SW 1271 (cell line): ENCODE results near the gene ZNF483.
"Not testable (repeated sequence)": the region's sequence is repeated elsewhere in the genome, so short reads cannot be mapped to it uniquely, and the experiment has no call there.

Source experiments
- DNase-seq, 2 experiments: peaks; one replicate each; lab custom pipeline; 2025; lab: John Stamatoyannopoulos, UW

Gene ZNF483

DNA sequence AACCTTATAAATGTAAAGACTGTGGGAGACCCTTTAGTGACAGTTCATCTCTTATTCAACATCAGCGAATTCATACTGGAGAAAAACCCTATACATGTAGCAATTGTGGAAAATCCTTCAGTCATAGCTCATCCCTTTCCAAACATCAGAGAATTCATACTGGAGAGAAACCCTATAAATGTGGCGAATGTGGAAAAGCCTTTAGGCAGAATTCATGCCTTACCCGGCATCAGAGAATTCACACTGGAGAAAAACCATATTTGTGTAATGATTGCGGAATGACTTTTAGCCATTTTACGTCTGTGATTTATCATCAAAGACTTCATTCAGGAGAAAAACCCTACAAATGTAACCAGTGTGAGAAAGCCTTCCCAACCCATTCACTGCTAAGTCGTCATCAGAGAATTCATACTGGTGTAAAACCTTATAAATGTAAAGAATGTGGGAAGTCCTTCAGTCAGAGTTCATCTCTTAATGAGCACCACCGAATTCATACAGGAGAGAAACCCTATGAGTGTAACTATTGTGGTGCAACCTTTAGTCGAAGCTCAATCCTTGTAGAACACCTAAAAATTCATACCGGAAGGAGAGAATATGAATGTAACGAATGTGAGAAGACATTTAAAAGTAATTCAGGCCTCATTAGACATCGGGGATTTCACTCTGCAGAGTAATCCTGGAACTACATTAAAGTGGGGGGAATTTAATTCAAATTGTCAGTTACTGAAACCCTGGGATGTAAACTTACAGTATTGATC, 17.7 kb downstream of the ZNF483 start:
- DNase-seq, result no peak

- no peak for DNase-seq
Observed at GRCh38 chr9:111548623-111549022, 23.6 kb downstream of the ZNF483 start.

DNA sequence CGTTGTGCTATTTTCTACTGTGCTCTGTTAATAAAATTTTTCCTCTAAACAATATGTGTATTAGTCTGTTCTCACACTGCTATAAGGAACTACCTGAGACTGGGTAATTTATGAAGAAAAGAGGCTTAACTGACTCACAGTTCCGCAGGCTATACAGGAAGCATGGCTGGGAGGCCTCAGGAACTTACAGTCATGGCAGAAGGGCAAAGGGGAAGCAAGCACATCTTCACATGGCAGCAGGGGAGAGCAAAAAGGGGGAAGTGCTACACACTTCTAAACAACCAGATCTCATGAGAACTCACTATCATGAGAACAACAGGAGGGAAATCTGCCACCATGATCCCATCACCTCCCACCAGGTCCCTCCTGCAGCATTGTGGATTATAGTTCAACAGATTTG, 30.4 kb downstream of the ZNF483 start:
- DNase-seq, result not testable (repeated sequence)

DNA sequence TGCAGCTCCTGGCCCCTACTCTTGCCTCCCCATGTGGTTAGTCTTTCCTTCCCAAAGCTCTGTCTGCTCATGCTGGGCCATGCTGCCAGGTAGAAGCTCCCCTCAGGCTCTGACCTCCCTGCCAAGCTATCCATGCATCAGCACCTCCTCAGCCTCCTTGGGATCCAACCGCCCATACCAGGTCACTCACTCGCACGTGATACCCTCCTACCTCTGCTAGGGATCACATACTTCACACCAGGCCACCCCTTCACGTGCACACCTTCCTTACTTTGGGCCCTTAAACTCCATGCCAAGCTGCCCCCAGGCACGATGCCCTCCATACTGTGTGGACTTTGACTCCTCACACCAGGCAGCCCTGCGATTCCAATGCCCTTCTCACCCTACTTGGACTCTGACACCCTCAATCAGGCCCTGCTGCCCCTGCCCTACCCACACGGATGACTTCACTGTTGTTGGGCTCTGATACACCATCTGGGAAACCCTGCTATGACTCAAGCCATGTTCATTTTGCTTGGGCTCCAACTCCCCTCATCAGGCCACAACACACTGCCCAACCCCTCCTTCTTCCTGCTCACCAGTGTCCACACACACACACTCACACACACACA, 34.1 kb downstream of the ZNF483 start:
- no peak for DNase-seq

- DNase-seq, result no peak
Observed at GRCh38 chr9:111561165-111561719, 36.3 kb downstream of the ZNF483 start.

DNA sequence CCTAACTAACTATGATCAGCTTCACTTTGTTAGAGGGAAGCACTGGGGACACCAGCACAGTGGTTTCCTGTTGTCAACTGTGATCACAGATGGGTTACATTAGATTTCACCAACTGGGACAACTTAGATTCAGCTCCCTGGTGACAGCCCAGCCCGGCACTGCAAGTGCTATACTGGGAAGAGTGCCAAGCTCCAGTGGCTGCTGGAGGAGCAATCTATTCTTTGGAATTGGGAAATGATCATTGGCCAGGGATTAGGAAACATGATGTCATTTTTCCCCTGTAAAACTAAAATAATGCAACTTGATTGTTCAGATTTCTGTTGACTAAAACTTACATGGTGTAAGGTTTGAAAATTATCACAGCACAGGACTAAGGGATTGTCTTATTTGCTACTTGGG, 41.3 kb downstream of the ZNF483 start:
- no peak for DNase-seq

GRCh38 chr9:111568127-111568526, 43.1 kb downstream of the ZNF483 start:
- not testable (repeated sequence) for DNase-seq

DNA sequence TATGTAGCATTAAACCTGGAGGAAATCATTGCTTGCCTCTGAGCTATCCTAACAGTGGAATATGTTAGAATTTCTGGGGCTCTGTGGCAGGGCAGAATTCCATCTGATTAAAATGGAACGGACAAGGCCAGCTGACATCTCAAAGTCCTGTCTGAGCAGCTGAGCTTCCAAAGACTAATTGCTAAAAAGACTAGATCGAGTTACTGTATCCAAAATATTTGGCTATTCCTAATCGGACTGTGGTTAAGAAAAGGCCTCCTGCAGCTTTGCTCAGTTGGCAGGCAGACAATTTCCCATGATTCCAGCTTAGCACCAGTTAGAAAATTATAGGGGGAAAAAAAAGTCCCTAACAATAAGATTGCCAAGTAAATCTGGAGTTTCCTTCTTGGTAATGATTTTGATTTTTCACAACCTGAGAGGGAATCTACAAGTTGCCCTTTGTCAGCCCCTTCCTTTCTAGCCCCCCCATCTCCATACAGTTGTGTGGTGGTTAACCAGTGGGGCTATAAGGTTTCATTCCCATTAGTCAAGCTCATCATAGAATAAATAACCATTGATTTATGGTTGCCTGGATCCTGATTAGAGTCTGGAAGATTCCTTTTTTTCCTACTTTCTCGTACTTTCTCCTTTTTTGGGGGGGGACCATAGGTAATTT, 48.1 kb downstream of the ZNF483 start:
- no peak for DNase-seq

DNA sequence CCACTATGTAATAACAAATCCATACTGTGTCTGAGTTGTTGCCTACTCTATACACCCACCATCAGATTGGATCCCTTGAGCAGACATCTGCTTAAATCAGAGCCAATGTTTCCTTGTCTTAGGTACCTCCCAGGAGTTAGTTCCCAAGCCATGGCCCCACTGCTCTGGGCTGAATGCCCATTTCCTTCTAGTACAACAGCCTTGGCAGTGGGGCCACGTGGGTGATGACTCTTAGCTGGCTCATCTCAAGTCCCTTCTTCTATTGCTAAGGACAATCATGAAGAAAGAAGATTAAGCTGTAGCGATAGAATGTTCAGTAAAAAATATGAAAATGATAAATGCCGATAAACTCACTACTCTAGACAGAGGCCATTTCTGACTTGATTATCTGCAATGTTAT, 57.9 kb downstream of the ZNF483 start:
- DNase-seq, result no peak

DNA sequence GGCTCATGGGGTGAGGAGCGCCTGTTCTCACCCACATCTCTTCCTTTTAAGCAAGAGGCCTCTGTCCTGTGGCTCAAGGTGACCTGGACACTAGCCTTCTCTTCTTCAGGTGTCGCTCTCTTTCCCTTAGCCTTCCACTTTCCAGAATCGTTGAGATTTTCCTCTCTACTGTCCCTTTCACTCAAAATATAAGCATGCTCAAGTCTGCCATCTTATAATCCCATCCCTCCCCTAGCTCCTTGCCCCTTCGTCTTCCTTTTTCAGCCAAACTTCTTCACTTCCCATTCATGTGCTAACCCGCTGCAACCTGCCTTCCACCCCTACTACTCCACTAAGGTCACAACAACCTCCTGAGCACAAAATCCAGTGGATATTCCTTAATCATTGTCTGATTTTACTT, 61.4 kb downstream of the ZNF483 start:
- no peak for DNase-seq

- DNase-seq, result no peak
Observed at GRCh38 chr9:111588846-111589245, 63.9 kb downstream of the ZNF483 start.

- peak; percentile 37 to 78 for DNase-seq
Observed at GRCh38 chr9:111597852-111598732, 73.1 kb downstream of the ZNF483 start.

GRCh38 chr9:111598733-111599091, 73.7 kb downstream of the ZNF483 start:
- DNase-seq, result peak in 1 of 2 experiments; percentile 22

- DNase-seq, result peak; percentile 83 to 85
Observed at GRCh38 chr9:111599092-111599954, 74.3 kb downstream of the ZNF483 start, which contains the start of gene PTGR1. PTGR1 (minus strand) TSS chr9:111599647; CDS start chr9:111597422, 2,225 bp downstream.

DNA sequence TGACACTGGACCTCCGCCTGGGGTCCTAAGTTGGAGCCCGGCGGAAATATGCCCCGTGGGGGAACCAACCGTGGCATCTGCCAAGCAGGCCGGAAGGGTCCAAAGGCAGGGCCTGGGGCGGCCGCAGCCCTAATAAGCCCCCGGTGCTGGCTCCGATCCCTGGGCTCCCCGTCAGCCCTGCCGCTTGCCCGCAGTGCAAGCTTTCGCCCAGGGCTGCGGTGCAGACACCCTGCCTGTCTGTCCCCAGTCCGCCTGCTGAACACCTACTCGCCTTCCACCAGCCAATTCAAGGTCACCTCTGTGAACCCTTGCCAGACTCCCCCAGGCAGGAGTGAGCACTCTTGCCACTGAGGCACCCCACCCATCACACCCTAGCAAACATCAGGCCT, 75.0 kb downstream of the ZNF483 start:
- no peak for DNase-seq

DNA sequence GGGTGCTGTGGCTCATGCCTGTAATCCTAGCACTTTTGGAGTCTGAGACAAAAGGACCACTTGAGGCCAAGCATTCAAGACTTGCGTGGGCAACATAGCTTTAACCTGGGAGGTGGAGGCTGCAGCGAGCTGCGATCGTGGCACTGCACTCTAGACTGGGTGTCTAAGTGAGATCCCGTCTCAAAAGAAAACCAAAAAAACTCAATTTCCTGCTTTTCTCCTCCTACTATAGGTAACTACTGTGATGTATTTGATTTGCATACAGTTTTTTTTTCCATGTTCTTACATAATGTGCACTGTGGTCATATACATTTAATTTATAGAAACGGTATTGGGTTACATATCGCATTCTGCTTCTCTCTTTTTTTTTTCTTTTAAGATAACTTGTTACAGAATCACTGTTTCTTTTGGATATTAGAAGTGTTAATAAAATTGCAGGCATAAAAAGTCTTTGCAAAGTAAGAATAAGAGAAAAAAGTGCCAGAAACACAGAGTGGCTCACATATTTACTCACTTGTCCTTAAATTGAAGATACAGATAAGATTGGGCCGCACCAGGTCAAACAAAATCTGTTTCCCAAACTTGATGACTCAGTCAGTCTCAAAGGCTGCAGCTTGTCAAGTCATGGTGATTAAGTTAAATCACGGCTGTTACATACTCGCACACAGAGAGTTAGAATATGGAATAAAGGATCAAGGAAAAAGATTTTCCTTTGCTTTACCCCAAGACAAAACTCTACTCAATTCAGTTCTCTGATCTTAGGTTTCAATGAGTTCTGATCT, 76.4 kb downstream of the ZNF483 start:
- DNase-seq, result no peak

DNA sequence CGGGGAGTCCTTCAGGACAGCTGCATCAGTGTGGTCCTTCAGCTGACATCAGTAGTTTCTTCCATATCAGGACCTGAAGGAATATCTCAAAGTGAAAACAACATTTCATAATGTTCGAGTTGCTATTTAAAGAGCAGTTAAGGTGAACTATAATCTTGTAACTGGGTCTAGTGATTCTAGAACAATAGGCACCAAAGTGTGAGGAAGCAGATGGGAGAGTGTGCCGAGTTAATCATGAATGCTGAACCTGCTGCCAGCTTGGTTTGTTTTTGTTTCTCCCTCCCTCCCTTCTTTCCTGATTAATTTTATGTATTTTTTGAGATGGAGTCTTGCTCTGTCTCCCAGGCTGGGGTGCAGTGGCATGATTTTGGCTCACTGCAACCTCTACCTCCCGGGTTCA, 78.1 kb downstream of the ZNF483 start:
- DNase-seq, result no peak

DNA sequence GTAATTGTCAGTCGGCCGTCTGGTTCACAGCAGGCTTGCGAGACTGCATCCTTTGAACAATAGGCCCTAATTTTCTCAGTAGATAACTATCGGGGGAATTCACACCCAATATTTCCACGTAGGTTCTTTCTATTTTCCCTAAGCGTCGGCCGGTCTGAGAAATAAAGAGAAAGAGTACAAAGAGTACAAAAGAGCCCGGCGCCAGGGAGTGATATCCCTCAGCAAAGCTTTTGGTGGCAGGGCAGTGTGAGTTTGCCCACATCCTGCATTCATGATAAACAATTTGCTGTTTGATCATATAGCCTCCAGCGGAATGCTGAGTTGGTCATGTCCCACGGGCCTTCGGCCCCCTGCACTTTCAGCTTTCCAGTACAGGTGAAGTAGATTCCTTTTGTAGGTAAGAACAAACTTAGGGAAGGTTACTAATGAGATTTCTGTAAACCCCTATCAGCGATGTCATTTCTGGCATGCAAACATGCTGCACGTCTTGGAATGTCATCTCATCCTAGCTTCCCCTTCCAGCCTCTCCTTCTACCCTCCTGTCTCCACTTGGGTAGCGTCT, 79.2 kb downstream of the ZNF483 start:
- no peak for DNase-seq

GRCh38 chr9:111605041-111605559, 80.1 kb downstream of the ZNF483 start:
- no peak for DNase-seq

- no peak for DNase-seq
Observed at GRCh38 chr9:111610149-111610548, 85.2 kb downstream of the ZNF483 start.
